H1 (cell line): ENCODE data around the gene AVPR1B.

Source experiments
- CREB1 ChIP-seq: IDR thresholded peaks from 2 replicates; pipeline ENCODE4 v1.6.1; 2012; ENCODE audit warnings: inconsistent platforms
- POLR2A ChIP-seq, 2 experiments: IDR thresholded peaks; 1 replicate in 1 of 2; 2 replicates in 1 of 2; pipeline ENCODE4 v1.6.1; 2011; ENCODE audit warnings: low read depth in 2 of 2, low read length in 2 of 2, mild to moderate bottlenecking in 2 of 2; ENCODE audit errors: control extremely low read depth in 1 of 2
- RXRA ChIP-seq: IDR thresholded peaks from 2 replicates; pipeline ENCODE4 v1.6.1; 2011; ENCODE audit warnings: low read depth, mild to moderate bottlenecking, low read length, moderate library complexity; ENCODE audit not compliant: insufficient read depth
- SIN3A ChIP-seq, 2 experiments: IDR thresholded peaks in 1 of 2; conservative IDR thresholded peaks in 1 of 2; 2 replicates each; pipeline ENCODE4 v1.6.1; 2011 to 2012; ENCODE audit warnings: low read length in 2 of 2, improper control_type of control experiment in 1 of 2, low read depth in 1 of 2, mild to moderate bottlenecking in 1 of 2
- YY1 ChIP-seq: IDR thresholded peaks from 2 replicates; pipeline ENCODE4 v1.6.1; 2011; ENCODE audit warnings: low read depth, mild to moderate bottlenecking, low read length

- TF ChIP-seq SIN3A (conservative IDR thresholded peaks at IDR 0.05 in 1 of 2, IDR thresholded peaks at IDR 0.05 in 1 of 2; ENCODE audit: low read depth in 1 of 2, low read length in 2 of 2): no peak
- TF ChIP-seq CREB1: no peak
- no peak for TF ChIP-seq YY1
- TF ChIP-seq RXRA: no peak
- TF ChIP-seq POLR2A (IDR thresholded peaks at IDR 0.05; ENCODE audit: control extremely low read depth in 1 of 2, low read depth in 2 of 2, low read length in 2 of 2): no peak
Observed at GRCh38 chr1:206121269-206121668, 4.1 kb upstream of the AVPR1B start.
